ENCODE measurements around the gene PLEKHA7.
A peak's percentile ranks its signal among the peaks of the same experiment; 100 is the strongest.

PLEKHA7 gene

GRCh38 chr11:16859651-16860050 lies 154.6 kb downstream of the PLEKHA7 start:
- peaks cover 0 to 5% (median 0%) of the 10 kb centered on the region in 5 donors for H3K4me1 ChIP-seq (ENCODE audit: control insufficient read depth in 5 of 5, insufficient read depth in 5 of 5, low read length in 5 of 5)
- no peaks in the 10 kb centered on the region for H3K9me3 ChIP-seq (ENCODE audit: control insufficient read depth in 5 of 5, low read length in 5 of 5)
- H3K27me3 ChIP-seq (ENCODE audit: control insufficient read depth in 5 of 5, insufficient read depth in 4 of 5, low read length in 5 of 5), result no peaks in the 10 kb centered on the region
- H3K36me3 ChIP-seq (ENCODE audit: control insufficient read depth in 5 of 5, insufficient read depth in 5 of 5, low read length in 5 of 5), result peaks cover 0 to 4% (median 2%) of the 10 kb centered on the region in 5 donors
- no peak overlapping the region for H3K27ac ChIP-seq (ENCODE audit: low read depth, low read length)
- H3K9ac ChIP-seq (ENCODE audit: low read length in 5 of 5), result no peak overlapping the region
- no peak overlapping the region for H3K4me3 ChIP-seq (ENCODE audit: low read depth in 1 of 5, low read length in 5 of 5)

GRCh38 chr11:16857186-16857585 lies 157.0 kb downstream of the PLEKHA7 start:
- Histone ChIP-seq H3K9ac (ENCODE audit: low read length in 5 of 5) (no peak overlapping the region), H3K36me3 (ENCODE audit: control insufficient read depth in 5 of 5, insufficient read depth in 5 of 5, low read length in 5 of 5) (peaks cover 2 to 16% (median 12%) of the 10 kb centered on the region in 5 donors), H3K27me3 (ENCODE audit: control insufficient read depth in 5 of 5, insufficient read depth in 4 of 5, low read length in 5 of 5) (no peaks in the 10 kb centered on the region), H3K9me3 (ENCODE audit: control insufficient read depth in 5 of 5, low read length in 5 of 5) (no peaks in the 10 kb centered on the region), H3K27ac (ENCODE audit: low read depth, low read length) (no peak overlapping the region), H3K4me3 (ENCODE audit: low read depth in 1 of 5, low read length in 5 of 5) (no peak overlapping the region), H3K4me1 (ENCODE audit: control insufficient read depth in 5 of 5, insufficient read depth in 5 of 5, low read length in 5 of 5) (peaks cover 0 to 3% (median 0%) of the 10 kb centered on the region in 5 donors)

GRCh38 chr11:16856022-16856471 lies 158.2 kb downstream of the PLEKHA7 start:
- H3K27ac ChIP-seq (ENCODE audit: low read depth, low read length), result no peak overlapping the region
- no peak overlapping the region for H3K9ac ChIP-seq (ENCODE audit: low read length in 5 of 5)
- H3K9me3 ChIP-seq (ENCODE audit: control insufficient read depth in 5 of 5, low read length in 5 of 5), result no peaks in the 10 kb centered on the region
- peaks cover 2 to 19% (median 13%) of the 10 kb centered on the region in 5 donors for H3K36me3 ChIP-seq (ENCODE audit: control insufficient read depth in 5 of 5, insufficient read depth in 5 of 5, low read length in 5 of 5)
- peaks cover 0 to 3% (median 0%) of the 10 kb centered on the region in 5 donors for H3K4me1 ChIP-seq (ENCODE audit: control insufficient read depth in 5 of 5, insufficient read depth in 5 of 5, low read length in 5 of 5)
- no peak overlapping the region for H3K4me3 ChIP-seq (ENCODE audit: low read depth in 1 of 5, low read length in 5 of 5)
- H3K27me3 ChIP-seq (ENCODE audit: control insufficient read depth in 5 of 5, insufficient read depth in 4 of 5, low read length in 5 of 5), result no peaks in the 10 kb centered on the region

GRCh38 chr11:16854979-16855378 lies 159.2 kb downstream of the PLEKHA7 start:
- Histone ChIP-seq H3K27me3 (ENCODE audit: control insufficient read depth in 5 of 5, insufficient read depth in 4 of 5, low read length in 5 of 5) (no peaks in the 10 kb centered on the region), H3K4me3 (ENCODE audit: low read depth in 1 of 5, low read length in 5 of 5) (no peak overlapping the region), H3K9ac (ENCODE audit: low read length in 5 of 5) (peak overlapping the region in 1 of 5 donors; percentile 19), H3K9me3 (ENCODE audit: control insufficient read depth in 5 of 5, low read length in 5 of 5) (no peaks in the 10 kb centered on the region), H3K4me1 (ENCODE audit: control insufficient read depth in 5 of 5, insufficient read depth in 5 of 5, low read length in 5 of 5) (no peaks in the 10 kb centered on the region), H3K27ac (ENCODE audit: low read depth, low read length) (no peak overlapping the region), H3K36me3 (ENCODE audit: control insufficient read depth in 5 of 5, insufficient read depth in 5 of 5, low read length in 5 of 5) (peaks cover 2 to 26% (median 17%) of the 10 kb centered on the region in 5 donors)

- H3K36me3 ChIP-seq (ENCODE audit: control insufficient read depth in 5 of 5, insufficient read depth in 5 of 5, low read length in 5 of 5), result peaks cover 2 to 28% (median 20%) of the 10 kb centered on the region in 5 donors
- no peaks in the 10 kb centered on the region for H3K4me1 ChIP-seq (ENCODE audit: control insufficient read depth in 5 of 5, insufficient read depth in 5 of 5, low read length in 5 of 5)
- no peak overlapping the region for H3K27ac ChIP-seq (ENCODE audit: low read depth, low read length)
- H3K27me3 ChIP-seq (ENCODE audit: control insufficient read depth in 5 of 5, insufficient read depth in 4 of 5, low read length in 5 of 5), result no peaks in the 10 kb centered on the region
- no peak overlapping the region for H3K4me3 ChIP-seq (ENCODE audit: low read depth in 1 of 5, low read length in 5 of 5)
- H3K9me3 ChIP-seq (ENCODE audit: control insufficient read depth in 5 of 5, low read length in 5 of 5), result no peaks in the 10 kb centered on the region
- no peak overlapping the region for H3K9ac ChIP-seq (ENCODE audit: low read length in 5 of 5)
These were observed 160.4 kb downstream of the PLEKHA7 start for GRCh38 chr11:16853859-16854258.

- no peak overlapping the region for H3K4me3 ChIP-seq (ENCODE audit: low read depth in 1 of 5, low read length in 5 of 5)
- H3K36me3 ChIP-seq (ENCODE audit: control insufficient read depth in 5 of 5, insufficient read depth in 5 of 5, low read length in 5 of 5), result peaks cover 2 to 28% (median 20%) of the 10 kb centered on the region in 5 donors
- H3K27ac ChIP-seq (ENCODE audit: low read depth, low read length), result no peak overlapping the region
- no peaks in the 10 kb centered on the region for H3K27me3 ChIP-seq (ENCODE audit: control insufficient read depth in 5 of 5, insufficient read depth in 4 of 5, low read length in 5 of 5)
- no peak overlapping the region for H3K9ac ChIP-seq (ENCODE audit: low read length in 5 of 5)
- no peaks in the 10 kb centered on the region for H3K4me1 ChIP-seq (ENCODE audit: control insufficient read depth in 5 of 5, insufficient read depth in 5 of 5, low read length in 5 of 5)
- no peaks in the 10 kb centered on the region for H3K9me3 ChIP-seq (ENCODE audit: control insufficient read depth in 5 of 5, low read length in 5 of 5)
These were observed 160.9 kb downstream of the PLEKHA7 start for GRCh38 chr11:16853266-16853665.

GRCh38 chr11:16846305-16846704 lies 167.9 kb downstream of the PLEKHA7 start:
- Histone ChIP-seq H3K27me3 (ENCODE audit: control insufficient read depth in 5 of 5, insufficient read depth in 4 of 5, low read length in 5 of 5) (no peaks in the 10 kb centered on the region), H3K9me3 (ENCODE audit: control insufficient read depth in 5 of 5, low read length in 5 of 5) (no peaks in the 10 kb centered on the region), H3K9ac (ENCODE audit: low read length in 5 of 5) (no peak overlapping the region), H3K4me3 (ENCODE audit: low read depth in 1 of 5, low read length in 5 of 5) (no peak overlapping the region), H3K27ac (ENCODE audit: low read depth, low read length) (no peak overlapping the region), H3K36me3 (ENCODE audit: control insufficient read depth in 5 of 5, insufficient read depth in 5 of 5, low read length in 5 of 5) (peaks cover 5 to 21% (median 15%) of the 10 kb centered on the region in 5 donors), H3K4me1 (ENCODE audit: control insufficient read depth in 5 of 5, insufficient read depth in 5 of 5, low read length in 5 of 5) (no peaks in the 10 kb centered on the region)

GRCh38 chr11:16844268-16844771 lies 169.9 kb downstream of the PLEKHA7 start:
- Histone ChIP-seq H3K27ac (ENCODE audit: low read depth, low read length) (no peak overlapping the region), H3K36me3 (ENCODE audit: control insufficient read depth in 5 of 5, insufficient read depth in 5 of 5, low read length in 5 of 5) (peaks cover 5 to 18% (median 8%) of the 10 kb centered on the region in 5 donors), H3K4me3 (ENCODE audit: low read depth in 1 of 5, low read length in 5 of 5) (no peak overlapping the region), H3K9me3 (ENCODE audit: control insufficient read depth in 5 of 5, low read length in 5 of 5) (no peaks in the 10 kb centered on the region), H3K27me3 (ENCODE audit: control insufficient read depth in 5 of 5, insufficient read depth in 4 of 5, low read length in 5 of 5) (no peaks in the 10 kb centered on the region), H3K9ac (ENCODE audit: low read length in 5 of 5) (no peak overlapping the region), H3K4me1 (ENCODE audit: control insufficient read depth in 5 of 5, insufficient read depth in 5 of 5, low read length in 5 of 5) (peaks cover 0 to 4% (median 0%) of the 10 kb centered on the region in 5 donors)

- peaks cover 0 to 4% (median 0%) of the 10 kb centered on the region in 5 donors for H3K4me1 ChIP-seq (ENCODE audit: control insufficient read depth in 5 of 5, insufficient read depth in 5 of 5, low read length in 5 of 5)
- H3K27me3 ChIP-seq (ENCODE audit: control insufficient read depth in 5 of 5, insufficient read depth in 4 of 5, low read length in 5 of 5), result no peaks in the 10 kb centered on the region
- H3K9me3 ChIP-seq (ENCODE audit: control insufficient read depth in 5 of 5, low read length in 5 of 5), result no peaks in the 10 kb centered on the region
- no peak overlapping the region for H3K27ac ChIP-seq (ENCODE audit: low read depth, low read length)
- H3K36me3 ChIP-seq (ENCODE audit: control insufficient read depth in 5 of 5, insufficient read depth in 5 of 5, low read length in 5 of 5), result peaks cover 5 to 18% (median 8%) of the 10 kb centered on the region in 5 donors
- H3K4me3 ChIP-seq (ENCODE audit: low read depth in 1 of 5, low read length in 5 of 5), result no peak overlapping the region
- no peak overlapping the region for H3K9ac ChIP-seq (ENCODE audit: low read length in 5 of 5)
These were observed 170.9 kb downstream of the PLEKHA7 start for GRCh38 chr11:16843294-16843693.

GRCh38 chr11:16841984-16842383 lies 172.2 kb downstream of the PLEKHA7 start:
- no peaks in the 10 kb centered on the region for H3K9me3 ChIP-seq (ENCODE audit: control insufficient read depth in 5 of 5, low read length in 5 of 5)
- H3K4me1 ChIP-seq (ENCODE audit: control insufficient read depth in 5 of 5, insufficient read depth in 5 of 5, low read length in 5 of 5), result peaks cover 0 to 4% (median 0%) of the 10 kb centered on the region in 5 donors
- no peak overlapping the region for H3K4me3 ChIP-seq (ENCODE audit: low read depth in 1 of 5, low read length in 5 of 5)
- H3K27me3 ChIP-seq (ENCODE audit: control insufficient read depth in 5 of 5, insufficient read depth in 4 of 5, low read length in 5 of 5), result no peaks in the 10 kb centered on the region
- peaks cover 5 to 18% (median 8%) of the 10 kb centered on the region in 5 donors for H3K36me3 ChIP-seq (ENCODE audit: control insufficient read depth in 5 of 5, insufficient read depth in 5 of 5, low read length in 5 of 5)
- no peak overlapping the region for H3K9ac ChIP-seq (ENCODE audit: low read length in 5 of 5)
- H3K27ac ChIP-seq (ENCODE audit: low read depth, low read length), result no peak overlapping the region

Measured in subcutaneous abdominal adipose tissue (tissue), 5 donors.